NCI-H2081 treated with DMSO at 0.1 percent for 48 hours (cell line): ENCODE results near the gene TSEN2.
"Not testable (repeated sequence)": the region's sequence is repeated elsewhere in the genome, so short reads cannot be mapped to it uniquely, and the experiment has no call there.

Experiments
- DNase-seq: peaks from one replicate; lab custom pipeline; 2025; lab: John Stamatoyannopoulos, UW

The TSEN2 gene

GRCh38 chr3:12472000-12472610 is 12.2 kb upstream of the TSEN2 start:
- DNase-seq: no peak

GRCh38 chr3:12472796-12473195 is 11.5 kb upstream of the TSEN2 start:
- DNase-seq: no peak

- DNase-seq: no peak
Observed at GRCh38 chr3:12473511-12473910, 10.8 kb upstream of the TSEN2 start.

GRCh38 chr3:12476238-12476897 is 7.9 kb upstream of the TSEN2 start:
- no peak for DNase-seq

GRCh38 chr3:12477256-12477655 is 7.0 kb upstream of the TSEN2 start:
- DNase-seq: no peak

- no peak for DNase-seq
Observed at GRCh38 chr3:12478326-12478725, 6.0 kb upstream of the TSEN2 start.

GRCh38 chr3:12479198-12479597 is 5.1 kb upstream of the TSEN2 start:
- not testable (repeated sequence) for DNase-seq

- DNase-seq: peak; percentile 9
Observed at GRCh38 chr3:12479919-12480427, 4.3 kb upstream of the TSEN2 start.

GRCh38 chr3:12483410-12483809 is 870 bp upstream of the TSEN2 start:
- no peak for DNase-seq

GRCh38 chr3:12483872-12484197 is 445 bp upstream of the TSEN2 start:
- DNase-seq: no peak

- no peak for DNase-seq
Observed at GRCh38 chr3:12484983-12485327, 675 bp downstream of the TSEN2 start.

GRCh38 chr3:12486001-12486400 is 1.7 kb downstream of the TSEN2 start:
- no peak for DNase-seq

- DNase-seq: no peak
Observed at GRCh38 chr3:12486916-12487315, 2.6 kb downstream of the TSEN2 start.

GRCh38 chr3:12487336-12487735 is 3.1 kb downstream of the TSEN2 start:
- no peak for DNase-seq

- no peak for DNase-seq
Observed at GRCh38 chr3:12487786-12488185, 3.5 kb downstream of the TSEN2 start.

- DNase-seq: no peak
Observed at GRCh38 chr3:12489368-12489767, 5.1 kb downstream of the TSEN2 start.

- DNase-seq: no peak
Observed at GRCh38 chr3:12489832-12490231, 5.6 kb downstream of the TSEN2 start.

GRCh38 chr3:12490547-12490946 is 6.3 kb downstream of the TSEN2 start:
- DNase-seq: no peak

- DNase-seq: no peak
Observed at GRCh38 chr3:12495749-12496452, 11.6 kb downstream of the TSEN2 start.

- DNase-seq: no peak
Observed at GRCh38 chr3:12496453-12496761, 12.1 kb downstream of the TSEN2 start.

GRCh38 chr3:12499474-12499873 is 15.2 kb downstream of the TSEN2 start:
- no peak for DNase-seq

- DNase-seq: no peak
Observed at GRCh38 chr3:12501360-12502020, 17.2 kb downstream of the TSEN2 start.
